Measurements from ENCODE around the gene SLC24A4.
"Not testable (repeated sequence)": the region's sequence is repeated elsewhere in the genome, so short reads cannot be mapped to it uniquely, and the experiment has no call there.

Gene SLC24A4

GRCh38 chr14:92532490-92533163, 209.7 kb downstream of the SLC24A4 start:
- WGBS, 2 experiments (ENCODE audit: insufficient coverage in 2 of 2), result 82 to 93% methylated on average over 6 to 7 of the region's 10 CpGs
- H3K36me3 ChIP-seq (ENCODE audit: control insufficient read depth, insufficient read depth, low read length), result no peaks in the 10 kb centered on the region
- H3K27ac ChIP-seq (ENCODE audit: low read depth, low read length, severe bottlenecking), result no peak overlapping the region
- no peak overlapping the region for H3K4me3 ChIP-seq (ENCODE audit: extremely low read depth, insufficient read depth, low read length, poor library complexity, severe bottlenecking)
- no peaks in the 10 kb centered on the region for H3K9me3 ChIP-seq (ENCODE audit: control insufficient read depth, low read length)
- peaks cover 14% of the 10 kb centered on the region for H3K4me1 ChIP-seq (ENCODE audit: control insufficient read depth, insufficient read depth, low read length, poor library complexity, severe bottlenecking)

- Histone ChIP-seq H3K36me3 (ENCODE audit: control insufficient read depth, insufficient read depth, low read length) (no peaks in the 10 kb centered on the region), H3K27ac (ENCODE audit: low read depth, low read length, severe bottlenecking) (no peak overlapping the region), H3K4me1 (ENCODE audit: control insufficient read depth, insufficient read depth, low read length, poor library complexity, severe bottlenecking) (peaks cover 16% of the 10 kb centered on the region), H3K4me3 (ENCODE audit: extremely low read depth, insufficient read depth, low read length, poor library complexity, severe bottlenecking) (no peak overlapping the region), H3K9me3 (ENCODE audit: control insufficient read depth, low read length) (no peaks in the 10 kb centered on the region)
- WGBS, 2 experiments (ENCODE audit: insufficient coverage in 2 of 2), result 87 to 91% methylated on average over 6 to 7 of the region's 17 CpGs
Observed at GRCh38 chr14:92534932-92535643, 212.1 kb downstream of the SLC24A4 start.

GRCh38 chr14:92536231-92536630, 213.3 kb downstream of the SLC24A4 start:
- H3K4me1 ChIP-seq (ENCODE audit: control insufficient read depth, insufficient read depth, low read length, poor library complexity, severe bottlenecking), result peaks cover 19% of the 10 kb centered on the region
- not testable (repeated sequence) for H3K27ac ChIP-seq (ENCODE audit: low read depth, low read length, severe bottlenecking); H3K9me3 ChIP-seq (ENCODE audit: control insufficient read depth, low read length); H3K4me3 ChIP-seq (ENCODE audit: extremely low read depth, insufficient read depth, low read length, poor library complexity, severe bottlenecking); H3K36me3 ChIP-seq (ENCODE audit: control insufficient read depth, insufficient read depth, low read length)
- 92 to 96% methylated on average over 4 to 5 of the region's 8 CpGs for WGBS, 2 experiments (ENCODE audit: insufficient coverage in 2 of 2)

- WGBS, 2 experiments (ENCODE audit: insufficient coverage in 2 of 2), result 74 to 86% methylated on average over 2 to 3 of the region's 6 CpGs
Observed at GRCh38 chr14:92538412-92538985, 215.5 kb downstream of the SLC24A4 start.

GRCh38 chr14:92539419-92539818, 216.5 kb downstream of the SLC24A4 start:
- Histone ChIP-seq H3K27ac (ENCODE audit: low read depth, low read length, severe bottlenecking) (no peak overlapping the region), H3K9me3 (ENCODE audit: control insufficient read depth, low read length) (no peaks in the 10 kb centered on the region), H3K4me3 (ENCODE audit: extremely low read depth, insufficient read depth, low read length, poor library complexity, severe bottlenecking) (no peak overlapping the region), H3K4me1 (ENCODE audit: control insufficient read depth, insufficient read depth, low read length, poor library complexity, severe bottlenecking) (peaks cover 7% of the 10 kb centered on the region), H3K36me3 (ENCODE audit: control insufficient read depth, insufficient read depth, low read length) (no peaks in the 10 kb centered on the region)
- WGBS, 2 experiments (ENCODE audit: insufficient coverage in 2 of 2), result 74 to 96% methylated on average over 3 of the region's 3 CpGs

More at GRCh38 chr14:92538412-92538985, 215.5 kb downstream of the SLC24A4 start:
- Histone ChIP-seq H3K27ac (ENCODE audit: low read depth, low read length, severe bottlenecking) (no peak overlapping the region), H3K4me1 (ENCODE audit: control insufficient read depth, insufficient read depth, low read length, poor library complexity, severe bottlenecking) (peaks cover 7% of the 10 kb centered on the region), H3K36me3 (ENCODE audit: control insufficient read depth, insufficient read depth, low read length) (no peaks in the 10 kb centered on the region), H3K4me3 (ENCODE audit: extremely low read depth, insufficient read depth, low read length, poor library complexity, severe bottlenecking) (no peak overlapping the region), H3K9me3 (ENCODE audit: control insufficient read depth, low read length) (no peaks in the 10 kb centered on the region)

GRCh38 chr14:92539875-92540274, 216.9 kb downstream of the SLC24A4 start:
- WGBS, 2 experiments (ENCODE audit: insufficient coverage in 2 of 2), result 93 to 96% methylated on average over 8 to 12 of the region's 12 CpGs
- no peak overlapping the region for H3K27ac ChIP-seq (ENCODE audit: low read depth, low read length, severe bottlenecking)

GRCh38 chr14:92540472-92541048, 217.6 kb downstream of the SLC24A4 start:
- 52 to 73% methylated on average over 4 to 5 of the region's 6 CpGs for WGBS, 2 experiments (ENCODE audit: insufficient coverage in 2 of 2)
- Histone ChIP-seq H3K9me3 (ENCODE audit: control insufficient read depth, low read length) (no peaks in the 10 kb centered on the region), H3K36me3 (ENCODE audit: control insufficient read depth, insufficient read depth, low read length) (no peaks in the 10 kb centered on the region), H3K27ac (ENCODE audit: low read depth, low read length, severe bottlenecking) (no peak overlapping the region), H3K4me1 (ENCODE audit: control insufficient read depth, insufficient read depth, low read length, poor library complexity, severe bottlenecking) (peaks cover 7% of the 10 kb centered on the region), H3K4me3 (ENCODE audit: extremely low read depth, insufficient read depth, low read length, poor library complexity, severe bottlenecking) (no peak overlapping the region)

More at GRCh38 chr14:92539875-92540274, 216.9 kb downstream of the SLC24A4 start:
- Histone ChIP-seq H3K9me3 (ENCODE audit: control insufficient read depth, low read length) (no peaks in the 10 kb centered on the region), H3K4me1 (ENCODE audit: control insufficient read depth, insufficient read depth, low read length, poor library complexity, severe bottlenecking) (peaks cover 7% of the 10 kb centered on the region), H3K4me3 (ENCODE audit: extremely low read depth, insufficient read depth, low read length, poor library complexity, severe bottlenecking) (no peak overlapping the region), H3K36me3 (ENCODE audit: control insufficient read depth, insufficient read depth, low read length) (no peaks in the 10 kb centered on the region)

GRCh38 chr14:92542766-92543554, 220.0 kb downstream of the SLC24A4 start:
- WGBS, 2 experiments (ENCODE audit: insufficient coverage in 2 of 2), result 88 to 92% methylated on average over 6 to 8 of the region's 8 CpGs
- no peak overlapping the region for H3K27ac ChIP-seq (ENCODE audit: low read depth, low read length, severe bottlenecking)
- no peaks in the 10 kb centered on the region for H3K36me3 ChIP-seq (ENCODE audit: control insufficient read depth, insufficient read depth, low read length)
- no peak overlapping the region for H3K4me3 ChIP-seq (ENCODE audit: extremely low read depth, insufficient read depth, low read length, poor library complexity, severe bottlenecking)
- no peaks in the 10 kb centered on the region for H3K9me3 ChIP-seq (ENCODE audit: control insufficient read depth, low read length)
- peaks cover 11% of the 10 kb centered on the region for H3K4me1 ChIP-seq (ENCODE audit: control insufficient read depth, insufficient read depth, low read length, poor library complexity, severe bottlenecking)

- Histone ChIP-seq H3K27ac (ENCODE audit: low read depth, low read length, severe bottlenecking) (no peak overlapping the region), H3K4me3 (ENCODE audit: extremely low read depth, insufficient read depth, low read length, poor library complexity, severe bottlenecking) (no peak overlapping the region), H3K9me3 (ENCODE audit: control insufficient read depth, low read length) (no peaks in the 10 kb centered on the region), H3K36me3 (ENCODE audit: control insufficient read depth, insufficient read depth, low read length) (no peaks in the 10 kb centered on the region), H3K4me1 (ENCODE audit: control insufficient read depth, insufficient read depth, low read length, poor library complexity, severe bottlenecking) (peaks cover 11% of the 10 kb centered on the region)
- 71% methylated on average over 1 of the region's 6 CpGs; no CpG with 5 or more reads in 1 of the 2 experiments for WGBS, 2 experiments (ENCODE audit: insufficient coverage in 2 of 2)
Observed at GRCh38 chr14:92544051-92544720, 221.2 kb downstream of the SLC24A4 start.

Data from mesodermal cell (in vitro differentiated cells).